Measurements from ENCODE around the gene B9D1. TPM values are rescaled to one million over a fixed set of nuclear protein-coding genes. Genes with fewer than 3 reads are reported as not detected.

The B9D1 gene
- total and polyA plus RNA-seq, 9 of the 15 experiments (the other 6 are each of a cell fraction or from before 2014, with no cell fraction given): 8.9 to 28.0 (median 17.9) TPM

DNA sequence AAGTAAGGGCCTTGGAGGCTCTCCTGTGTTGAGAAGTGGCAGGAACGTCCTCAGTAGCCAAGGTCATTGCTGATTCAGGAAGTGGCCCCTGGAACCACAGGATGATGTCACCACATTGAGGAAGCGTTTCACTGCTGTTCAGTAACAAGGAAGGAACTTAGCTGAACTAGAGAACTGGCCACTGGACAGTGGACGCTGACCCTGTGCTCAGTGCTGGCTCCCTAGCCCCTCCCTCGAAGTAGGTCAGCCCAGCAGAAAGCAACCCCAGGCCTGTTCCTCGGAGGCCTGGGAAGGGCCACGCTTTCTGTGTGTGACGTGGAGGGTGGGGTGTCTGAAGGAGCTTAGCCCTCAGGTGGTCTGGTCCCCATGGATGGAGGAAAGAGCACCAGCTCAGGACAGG, 58.3 kb downstream of the B9D1 start (continued):
- TF ChIP-seq ATF1 (CRISPR knock-in tag; IDR thresholded peaks at IDR 0.05) (no peak), ATF1 (tag; IDR thresholded peaks at IDR 0.05) (peak; percentile 38), GABPB1 (CRISPR knock-in tag; IDR thresholded peaks at IDR 0.05) (peak; percentile 43; the same call in 1 of the 2 replicates), ZKSCAN3 (CRISPR knock-in tag; IDR thresholded peaks at IDR 0.05) (no peak), ILK (tag; IDR thresholded peaks at IDR 0.05; ENCODE audit: borderline replicate concordance, low read depth) (no peak), ETV6 (IDR thresholded peaks at IDR 0.05; ENCODE audit: borderline replicate concordance in 1 of 2, low read depth in 2 of 2, low read length in 1 of 2) (peak; percentile 43 to 63; a peak in 2 of 4 replicates), ETV6 (CRISPR knock-in tag; IDR thresholded peaks at IDR 0.05; ENCODE audit: borderline replicate concordance) (no peak), CXXC5 (CRISPR knock-in tag; IDR thresholded peaks at IDR 0.05) (peak; percentile 55), ARHGAP35 (IDR thresholded peaks at IDR 0.05; ENCODE audit: partially characterized antibody) (no peak), XRCC4 (IDR thresholded peaks at IDR 0.05; ENCODE audit: extremely low read depth, insufficient read depth, insufficient read length) (no peak), ZNF584 (CRISPR knock-in tag; IDR thresholded peaks at IDR 0.05; ENCODE audit: low read depth) (peak; percentile 82), KAT7 (CRISPR knock-in tag; IDR thresholded peaks at IDR 0.05; ENCODE audit: borderline replicate concordance) (no peak), FOS (IDR thresholded peaks at IDR 0.05; ENCODE audit: extremely low read depth, insufficient read length) (no peak), ZNF124 (CRISPR knock-in tag; IDR thresholded peaks at IDR 0.05) (no peak), KHSRP (IDR thresholded peaks at IDR 0.05) (no peak), RBM17 (IDR thresholded peaks at IDR 0.05; ENCODE audit: borderline replicate concordance, low read depth, low read length) (no peak)
- TF ChIP-seq, protein P1, sequence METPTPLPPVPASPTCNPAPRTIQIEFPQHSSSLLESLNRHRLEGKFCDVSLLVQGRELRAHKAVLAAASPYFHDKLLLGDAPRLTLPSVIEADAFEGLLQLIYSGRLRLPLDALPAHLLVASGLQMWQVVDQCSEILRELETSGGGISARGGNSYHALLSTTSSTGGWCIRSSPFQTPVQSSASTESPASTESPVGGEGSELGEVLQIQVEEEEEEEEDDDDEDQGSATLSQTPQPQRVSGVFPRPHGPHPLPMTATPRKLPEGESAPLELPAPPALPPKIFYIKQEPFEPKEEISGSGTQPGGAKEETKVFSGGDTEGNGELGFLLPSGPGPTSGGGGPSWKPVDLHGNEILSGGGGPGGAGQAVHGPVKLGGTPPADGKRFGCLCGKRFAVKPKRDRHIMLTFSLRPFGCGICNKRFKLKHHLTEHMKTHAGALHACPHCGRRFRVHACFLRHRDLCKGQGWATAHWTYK (CRISPR knock-in tag; IDR thresholded peaks at IDR 0.05): peak; percentile 45; the same call in 1 of the 2 replicates
- TF ChIP-seq, protein P2, sequence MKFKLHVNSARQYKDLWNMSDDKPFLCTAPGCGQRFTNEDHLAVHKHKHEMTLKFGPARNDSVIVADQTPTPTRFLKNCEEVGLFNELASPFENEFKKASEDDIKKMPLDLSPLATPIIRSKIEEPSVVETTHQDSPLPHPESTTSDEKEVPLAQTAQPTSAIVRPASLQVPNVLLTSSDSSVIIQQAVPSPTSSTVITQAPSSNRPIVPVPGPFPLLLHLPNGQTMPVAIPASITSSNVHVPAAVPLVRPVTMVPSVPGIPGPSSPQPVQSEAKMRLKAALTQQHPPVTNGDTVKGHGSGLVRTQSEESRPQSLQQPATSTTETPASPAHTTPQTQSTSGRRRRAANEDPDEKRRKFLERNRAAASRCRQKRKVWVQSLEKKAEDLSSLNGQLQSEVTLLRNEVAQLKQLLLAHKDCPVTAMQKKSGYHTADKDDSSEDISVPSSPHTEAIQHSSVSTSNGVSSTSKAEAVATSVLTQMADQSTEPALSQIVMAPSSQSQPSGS (CRISPR knock-in tag; IDR thresholded peaks at IDR 0.05): peak; percentile 79; the same call in 1 of the 2 replicates
- TF ChIP-seq, protein P3, sequence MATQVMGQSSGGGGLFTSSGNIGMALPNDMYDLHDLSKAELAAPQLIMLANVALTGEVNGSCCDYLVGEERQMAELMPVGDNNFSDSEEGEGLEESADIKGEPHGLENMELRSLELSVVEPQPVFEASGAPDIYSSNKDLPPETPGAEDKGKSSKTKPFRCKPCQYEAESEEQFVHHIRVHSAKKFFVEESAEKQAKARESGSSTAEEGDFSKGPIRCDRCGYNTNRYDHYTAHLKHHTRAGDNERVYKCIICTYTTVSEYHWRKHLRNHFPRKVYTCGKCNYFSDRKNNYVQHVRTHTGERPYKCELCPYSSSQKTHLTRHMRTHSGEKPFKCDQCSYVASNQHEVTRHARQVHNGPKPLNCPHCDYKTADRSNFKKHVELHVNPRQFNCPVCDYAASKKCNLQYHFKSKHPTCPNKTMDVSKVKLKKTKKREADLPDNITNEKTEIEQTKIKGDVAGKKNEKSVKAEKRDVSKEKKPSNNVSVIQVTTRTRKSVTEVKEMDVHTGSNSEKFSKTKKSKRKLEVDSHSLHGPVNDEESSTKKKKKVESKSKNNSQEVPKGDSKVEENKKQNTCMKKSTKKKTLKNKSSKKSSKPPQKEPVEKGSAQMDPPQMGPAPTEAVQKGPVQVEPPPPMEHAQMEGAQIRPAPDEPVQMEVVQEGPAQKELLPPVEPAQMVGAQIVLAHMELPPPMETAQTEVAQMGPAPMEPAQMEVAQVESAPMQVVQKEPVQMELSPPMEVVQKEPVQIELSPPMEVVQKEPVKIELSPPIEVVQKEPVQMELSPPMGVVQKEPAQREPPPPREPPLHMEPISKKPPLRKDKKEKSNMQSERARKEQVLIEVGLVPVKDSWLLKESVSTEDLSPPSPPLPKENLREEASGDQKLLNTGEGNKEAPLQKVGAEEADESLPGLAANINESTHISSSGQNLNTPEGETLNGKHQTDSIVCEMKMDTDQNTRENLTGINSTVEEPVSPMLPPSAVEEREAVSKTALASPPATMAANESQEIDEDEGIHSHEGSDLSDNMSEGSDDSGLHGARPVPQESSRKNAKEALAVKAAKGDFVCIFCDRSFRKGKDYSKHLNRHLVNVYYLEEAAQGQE (IDR thresholded peaks at IDR 0.05; ENCODE audit: borderline replicate concordance): 0 out of 2 replicates have a peak, but pooled peaks have one; percentile 9
- TF ChIP-seq, protein P3 (CRISPR knock-in tag; IDR thresholded peaks at IDR 0.05; ENCODE audit: low read depth): no peak; the same call in 1 of the 2 replicates

Measured in K562 (cell line).